GM18508 (cell line): ENCODE results near the gene TUBB2B.

Experiments
- ATAC-seq: cut with Tn5 transposase; IDR thresholded peaks from one replicate; pipeline ENCODE4 v1.9.1; 2021; ENCODE audit warnings: moderate number of reproducible peaks; ENCODE audit not compliant: insufficient read depth, unreplicated experiment

TUBB2B gene

GRCh38 chr6:3236005-3236404, 8.6 kb upstream of the TUBB2B start:
- no peak for ATAC-seq

- ATAC-seq, result no peak
Measured at GRCh38 chr6:3235486-3235885, 8.0 kb upstream of the TUBB2B start.

GRCh38 chr6:3233904-3234303, 6.5 kb upstream of the TUBB2B start:
- ATAC-seq, result no peak

GRCh38 chr6:3233321-3233720, 5.9 kb upstream of the TUBB2B start:
- no peak for ATAC-seq

- no peak for ATAC-seq
Measured at GRCh38 chr6:3232017-3232945, 4.8 kb upstream of the TUBB2B start.

GRCh38 chr6:3231247-3232016, 4.0 kb upstream of the TUBB2B start:
- ATAC-seq, result no peak

- no peak for ATAC-seq
Measured at GRCh38 chr6:3230900-3231246, 3.4 kb upstream of the TUBB2B start.

GRCh38 chr6:3230256-3230882, 2.9 kb upstream of the TUBB2B start:
- no peak for ATAC-seq

GRCh38 chr6:3229566-3230178, 2.2 kb upstream of the TUBB2B start:
- no peak for ATAC-seq

- ATAC-seq, result no peak
Measured at GRCh38 chr6:3228771-3229565, 1.5 kb upstream of the TUBB2B start.

- ATAC-seq, result no peak
Measured at GRCh38 chr6:3228046-3228671, 706 bp upstream of the TUBB2B start.

- ATAC-seq, result no peak
Measured at GRCh38 chr6:3226481-3227362, 731 bp downstream of the TUBB2B start.

- ATAC-seq, result no peak
Measured at GRCh38 chr6:3226042-3226441, 1.4 kb downstream of the TUBB2B start.

GRCh38 chr6:3222506-3223038, 4.9 kb downstream of the TUBB2B start:
- no peak for ATAC-seq

- no peak for ATAC-seq
Measured at GRCh38 chr6:3221578-3221977, 5.9 kb downstream of the TUBB2B start.

GRCh38 chr6:3220366-3220765, 7.1 kb downstream of the TUBB2B start:
- no peak for ATAC-seq

- no peak for ATAC-seq
Measured at GRCh38 chr6:3218266-3218665, 9.2 kb downstream of the TUBB2B start.

GRCh38 chr6:3217286-3217685, 10.2 kb downstream of the TUBB2B start:
- ATAC-seq, result no peak
